H9 (cell line): Measurements from ENCODE around the gene TMEM190. TPM values are rescaled to one million over a fixed set of nuclear protein-coding genes. Genes with fewer than 3 reads are reported as not detected.

Experiments used
- DNase-seq: peaks from one replicate; pipeline ENCODE4 v3.0.0-alpha.2; 2017
- H2AFZ ChIP-seq: one replicate; pipeline ENCODE4 v1.6.1; 2013; ENCODE audit warnings: mild to moderate bottlenecking, low read length, control low read depth, moderate library complexity
- H2AK5ac ChIP-seq: 2 replicates; pipeline ENCODE4 v1.6.1; 2013; ENCODE audit warnings: low read length, control low read depth, mixed read lengths; ENCODE audit not compliant: insufficient read length
- H2BK120ac ChIP-seq: one replicate; pipeline ENCODE4 v1.6.1; 2013; ENCODE audit warnings: low read depth, mild to moderate bottlenecking, low read length, control low read depth, inconsistent platforms; ENCODE audit not compliant: poor library complexity, severe bottlenecking
- H2BK12ac ChIP-seq: 2 replicates; pipeline ENCODE4 v1.6.1; 2013; ENCODE audit warnings: low read length, control low read depth, mixed read lengths, low read depth; ENCODE audit not compliant: insufficient read length
- H2BK15ac ChIP-seq: 2 replicates; pipeline ENCODE4 v1.6.1; 2013; ENCODE audit warnings: low read depth, low read length, control low read depth
- H2BK20ac ChIP-seq: one replicate; pipeline ENCODE4 v1.6.1; 2013; ENCODE audit warnings: low read depth, mild to moderate bottlenecking, low read length, control low read depth, inconsistent platforms; ENCODE audit not compliant: poor library complexity, severe bottlenecking
- H2BK5ac ChIP-seq: 2 replicates; pipeline ENCODE4 v1.6.1; 2013; ENCODE audit warnings: low read length, control low read depth, mixed read lengths; ENCODE audit not compliant: insufficient read length
- H3K14ac ChIP-seq: 2 replicates; pipeline ENCODE4 v1.6.1; 2013; ENCODE audit warnings: low read length, control low read depth; ENCODE audit not compliant: insufficient read depth
- H3K18ac ChIP-seq: 2 replicates; pipeline ENCODE4 v1.6.1; 2013; ENCODE audit warnings: low read depth, mild to moderate bottlenecking, mixed read lengths, low read length, control low read depth; ENCODE audit not compliant: insufficient read length
- H3K23ac ChIP-seq: 2 replicates; pipeline ENCODE4 v1.6.1; 2013; ENCODE audit warnings: low read length, control low read depth, mixed read lengths, low read depth; ENCODE audit not compliant: insufficient read length
- H3K23me2 ChIP-seq: 2 replicates; pipeline ENCODE4 v1.6.1; 2013; ENCODE audit warnings: low read depth, mild to moderate bottlenecking, mixed read lengths, low read length, control low read depth; ENCODE audit not compliant: insufficient read length, poor library complexity, severe bottlenecking
- H3K27ac ChIP-seq: 2 replicates; pipeline ENCODE4 v1.5.1; 2013; ENCODE audit warnings: low read length, control low read depth, mixed read lengths, low read depth; ENCODE audit not compliant: insufficient read length
- H3K27me3 ChIP-seq: 2 replicates; pipeline ENCODE4 v1.6.1; 2013; ENCODE audit warnings: low read length, control low read depth, inconsistent platforms; ENCODE audit not compliant: insufficient read depth
- H3K4ac ChIP-seq: 2 replicates; pipeline ENCODE4 v1.6.1; 2013; ENCODE audit warnings: low read depth, mild to moderate bottlenecking, control low read depth, inconsistent platforms, low read length, moderate library complexity
- H3K4me1 ChIP-seq: 2 replicates; pipeline ENCODE4 v1.6.1; 2013; ENCODE audit warnings: low read length, control low read depth, inconsistent platforms; ENCODE audit not compliant: insufficient read depth
- H3K4me2 ChIP-seq: 2 replicates; pipeline ENCODE4 v1.6.1; 2013; ENCODE audit warnings: low read length, control low read depth, mixed read lengths; ENCODE audit not compliant: insufficient read length, insufficient read depth
- H3K56ac ChIP-seq: 2 replicates; pipeline ENCODE4 v1.6.1; 2013; ENCODE audit warnings: low read depth, mild to moderate bottlenecking, mixed read lengths, low read length, control low read depth; ENCODE audit not compliant: insufficient read length
- H3K79me1 ChIP-seq: 2 replicates; pipeline ENCODE4 v1.6.1; 2013; ENCODE audit warnings: low read depth, mild to moderate bottlenecking, moderate library complexity, low read length, control low read depth, inconsistent platforms; ENCODE audit not compliant: insufficient read depth, poor library complexity, severe bottlenecking
- H3K79me2 ChIP-seq: 2 replicates; pipeline ENCODE4 v1.6.1; 2013; ENCODE audit warnings: low read length, control low read depth, inconsistent platforms; ENCODE audit not compliant: insufficient read depth
- H3K9ac ChIP-seq: 2 replicates; pipeline ENCODE4 v1.6.1; 2013; ENCODE audit warnings: low read length, control low read depth, mixed read lengths; ENCODE audit not compliant: insufficient read length; ENCODE audit errors: extremely low read depth
- H3K9me3 ChIP-seq: one replicate; pipeline ENCODE4 v1.6.1; 2013; ENCODE audit warnings: low read depth, low read length, inconsistent platforms; ENCODE audit not compliant: control insufficient read depth
- H3T11ph ChIP-seq: one replicate; pipeline ENCODE4 v1.6.1; 2013; ENCODE audit warnings: mild to moderate bottlenecking, low read length, control low read depth, inconsistent platforms
- H4K20me1 ChIP-seq: one replicate; pipeline ENCODE4 v1.6.1; 2013; ENCODE audit not compliant: control insufficient read depth, insufficient read length, insufficient read depth
- H4K5ac ChIP-seq: 2 replicates; pipeline ENCODE4 v1.6.1; 2013; ENCODE audit warnings: low read depth, mild to moderate bottlenecking, mixed read lengths, low read length, control low read depth; ENCODE audit not compliant: insufficient read length
- H4K8ac ChIP-seq: replicated peaks from 2 replicates; pipeline ENCODE4 v1.6.1; 2013; ENCODE audit warnings: low read length, control low read depth, mixed read lengths, low read depth; ENCODE audit not compliant: insufficient read length
- H4K91ac ChIP-seq: 2 replicates; pipeline ENCODE4 v1.6.1; 2013; ENCODE audit warnings: low read depth, mild to moderate bottlenecking, moderate library complexity, mixed read lengths, low read length, control low read depth; ENCODE audit not compliant: insufficient read length
- H3K27ac Mint-ChIP-seq, 3 experiments: 2 replicates in 2 of 3; 3 replicates in 1 of 3; pipeline ENCODE4 v1.8.0; 2020 to 2021; ENCODE audit warnings: mixed read lengths in 3 of 3, mild to moderate bottlenecking in 1 of 3, moderate library complexity in 1 of 3
- H3K27me3 Mint-ChIP-seq: 2 replicates; pipeline ENCODE4 v1.8.0; 2021; ENCODE audit warnings: low read depth, mild to moderate bottlenecking, moderate library complexity, mixed read lengths
- H3K36me3 Mint-ChIP-seq, 3 experiments: 2 replicates in 2 of 3; 3 replicates in 1 of 3; pipeline ENCODE4 v1.8.0; 2020 to 2021; ENCODE audit warnings: low read depth in 3 of 3, mixed read lengths in 3 of 3; ENCODE audit not compliant: insufficient read depth in 1 of 3
- H3K4me1 Mint-ChIP-seq, 2 experiments: 2 replicates each; pipeline ENCODE4 v1.8.0; 2020; ENCODE audit warnings: mixed read lengths in 2 of 2
- H3K4me3 Mint-ChIP-seq, 2 experiments: 2 replicates in 1 of 2; 3 replicates in 1 of 2; pipeline ENCODE4 v1.8.0; 2020 to 2021; ENCODE audit warnings: mild to moderate bottlenecking in 2 of 2, mixed read lengths in 2 of 2, moderate library complexity in 1 of 2
- H3K9me3 Mint-ChIP-seq, 2 experiments: 2 replicates in 1 of 2; 3 replicates in 1 of 2; pipeline ENCODE4 v1.8.0; 2020; ENCODE audit warnings: mild to moderate bottlenecking in 2 of 2, mixed read lengths in 2 of 2, moderate library complexity in 1 of 2
- WGBS: extraction: QIAGEN DNeasy Blood & Tissue Kit; methylation state at CpG from one replicate; pipeline ENCODE4 v1.1.7; 2013; ENCODE audit warnings: missing lambda C conversion rate, low lambda C conversion rate, mixed read lengths; ENCODE audit not compliant: insufficient read length; ENCODE audit errors: extremely low coverage; 5-methylcytosine and 5-hydroxymethylcytosine counted together
- total RNA-seq: library from RNA; stranded (reverse); gene quantifications from 2 replicates; pipeline ENCODE4 v1.2.1, GENCODE V29; 2021
- TF ChIP-seq, protein P1 (sequence below): fragments of 200-600 bp; sonication (generic); conservative IDR thresholded peaks from 3 replicates; pipeline ENCODE4 v1.8.0; 2021; ENCODE audit warnings: antibody characterized with exemption, mild to moderate bottlenecking

TMEM190 gene
- total RNA-seq, 1 experiment from 2014 or later, result 1.5 TPM

DNA sequence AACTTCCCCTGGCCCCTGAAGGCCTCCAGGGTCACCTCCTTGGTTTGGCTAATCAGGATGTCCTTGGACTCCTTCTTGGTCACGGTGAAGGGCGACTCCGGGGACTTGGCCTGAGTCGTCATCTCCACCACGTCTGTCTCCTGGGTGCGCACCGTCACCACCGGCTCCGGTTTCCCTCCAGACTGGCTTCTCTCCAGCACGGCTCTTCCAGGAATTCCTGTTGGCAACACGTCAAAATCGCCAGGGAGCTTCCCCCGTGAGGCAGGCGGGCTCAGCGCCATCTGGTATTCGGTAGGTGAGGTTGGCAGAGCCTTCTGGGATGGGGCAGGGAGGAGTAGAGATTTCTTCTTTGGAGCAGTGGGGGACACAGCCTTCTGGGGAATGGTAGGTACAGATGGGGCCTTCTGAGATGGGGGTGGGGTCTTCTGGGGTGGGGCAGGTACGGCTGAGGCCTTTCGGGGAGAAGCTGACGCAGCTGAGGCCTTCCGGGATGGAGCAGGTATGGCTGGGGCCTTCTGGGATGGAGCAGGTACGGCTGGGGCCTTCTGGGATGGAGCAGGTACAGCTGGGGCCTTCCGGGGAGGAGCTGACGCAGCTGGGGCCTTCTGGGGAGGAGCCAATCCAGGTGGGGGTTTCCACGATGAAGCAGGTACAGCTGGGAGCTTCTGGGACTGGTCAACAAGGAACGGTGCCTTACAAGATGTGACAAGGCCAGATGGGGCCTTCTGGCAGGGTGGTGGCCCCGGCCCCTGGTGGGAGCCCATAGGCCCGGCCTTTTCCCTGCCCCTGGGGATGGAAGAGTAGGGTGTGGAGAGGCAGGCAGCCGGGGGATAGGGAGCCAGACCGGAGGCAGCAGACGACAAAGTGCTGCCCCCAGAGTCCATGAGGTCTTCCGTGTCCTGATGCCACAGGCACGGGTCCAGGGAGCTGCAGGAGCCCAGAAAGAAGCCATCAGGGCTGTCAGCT, 17.4 kb upstream of the TMEM190 start:
- no peak overlapping the region for H4K5ac ChIP-seq
- no peaks in the 10 kb centered on the region for H3K23me2 ChIP-seq
- no CpG with 5 or more reads among the region's 32 CpGs for WGBS
- no peak overlapping the region for H2BK5ac ChIP-seq
- no peaks in the 10 kb centered on the region for H3K79me2 ChIP-seq
- H3K4me1 ChIP-seq, result no peaks in the 10 kb centered on the region
- no peak overlapping the region for H3K27ac ChIP-seq
- H3T11ph ChIP-seq, result no peak overlapping the region
- no peak for DNase-seq
- H3K4me2 ChIP-seq, result no peak overlapping the region
- no peak overlapping the region for H2BK15ac ChIP-seq
- no peaks in the 10 kb centered on the region for H3K9me3 Mint-ChIP-seq
- no peaks in the 10 kb centered on the region for H4K20me1 ChIP-seq
- H3K56ac ChIP-seq, result no peak overlapping the region
- no peaks in the 10 kb centered on the region for H3K79me1 ChIP-seq
- H3K27ac Mint-ChIP-seq, result no peak overlapping the region
- no peaks in the 10 kb centered on the region for H3K9me3 ChIP-seq
- no peak overlapping the region for H2BK120ac ChIP-seq
- no peak overlapping the region for H2BK20ac ChIP-seq
- no peak overlapping the region for H4K91ac ChIP-seq
- H3K18ac ChIP-seq, result no peak overlapping the region
- peaks cover 58% of the 10 kb centered on the region for H3K27me3 Mint-ChIP-seq
- H3K14ac ChIP-seq, result no peak overlapping the region; the same call in 1 of the 2 replicates
- H3K36me3 Mint-ChIP-seq, result no peaks in the 10 kb centered on the region
- peaks cover 12 to 23% of the 10 kb centered on the region in 2 experiments for H3K4me1 Mint-ChIP-seq
- TF ChIP-seq, protein P1, sequence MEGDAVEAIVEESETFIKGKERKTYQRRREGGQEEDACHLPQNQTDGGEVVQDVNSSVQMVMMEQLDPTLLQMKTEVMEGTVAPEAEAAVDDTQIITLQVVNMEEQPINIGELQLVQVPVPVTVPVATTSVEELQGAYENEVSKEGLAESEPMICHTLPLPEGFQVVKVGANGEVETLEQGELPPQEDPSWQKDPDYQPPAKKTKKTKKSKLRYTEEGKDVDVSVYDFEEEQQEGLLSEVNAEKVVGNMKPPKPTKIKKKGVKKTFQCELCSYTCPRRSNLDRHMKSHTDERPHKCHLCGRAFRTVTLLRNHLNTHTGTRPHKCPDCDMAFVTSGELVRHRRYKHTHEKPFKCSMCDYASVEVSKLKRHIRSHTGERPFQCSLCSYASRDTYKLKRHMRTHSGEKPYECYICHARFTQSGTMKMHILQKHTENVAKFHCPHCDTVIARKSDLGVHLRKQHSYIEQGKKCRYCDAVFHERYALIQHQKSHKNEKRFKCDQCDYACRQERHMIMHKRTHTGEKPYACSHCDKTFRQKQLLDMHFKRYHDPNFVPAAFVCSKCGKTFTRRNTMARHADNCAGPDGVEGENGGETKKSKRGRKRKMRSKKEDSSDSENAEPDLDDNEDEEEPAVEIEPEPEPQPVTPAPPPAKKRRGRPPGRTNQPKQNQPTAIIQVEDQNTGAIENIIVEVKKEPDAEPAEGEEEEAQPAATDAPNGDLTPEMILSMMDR, result no peak
- no peak overlapping the region for H2AFZ ChIP-seq
- no peak overlapping the region for H2BK12ac ChIP-seq
- H3K4me3 Mint-ChIP-seq, result no peak overlapping the region; a peak in 1 of 5 replicates
- no peak overlapping the region for H4K8ac ChIP-seq
- H3K4ac ChIP-seq, result no peak overlapping the region
- no peak overlapping the region for H3K9ac ChIP-seq
- H3K27me3 ChIP-seq, result peaks cover 2% of the 10 kb centered on the region; the same call in 1 of the 2 replicates
- H3K23ac ChIP-seq, result no peak overlapping the region
- H2AK5ac ChIP-seq, result no peak overlapping the region
